HG03280 (cell line): ENCODE data around the gene ABCG1.

Source experiments
- ATAC-seq: cut with Tn5 transposase; IDR thresholded peaks from one replicate; pipeline ENCODE4 v1.9.1; 2021; ENCODE audit warnings: mild to moderate bottlenecking, moderate library complexity; ENCODE audit not compliant: unreplicated experiment

ABCG1 gene

DNA sequence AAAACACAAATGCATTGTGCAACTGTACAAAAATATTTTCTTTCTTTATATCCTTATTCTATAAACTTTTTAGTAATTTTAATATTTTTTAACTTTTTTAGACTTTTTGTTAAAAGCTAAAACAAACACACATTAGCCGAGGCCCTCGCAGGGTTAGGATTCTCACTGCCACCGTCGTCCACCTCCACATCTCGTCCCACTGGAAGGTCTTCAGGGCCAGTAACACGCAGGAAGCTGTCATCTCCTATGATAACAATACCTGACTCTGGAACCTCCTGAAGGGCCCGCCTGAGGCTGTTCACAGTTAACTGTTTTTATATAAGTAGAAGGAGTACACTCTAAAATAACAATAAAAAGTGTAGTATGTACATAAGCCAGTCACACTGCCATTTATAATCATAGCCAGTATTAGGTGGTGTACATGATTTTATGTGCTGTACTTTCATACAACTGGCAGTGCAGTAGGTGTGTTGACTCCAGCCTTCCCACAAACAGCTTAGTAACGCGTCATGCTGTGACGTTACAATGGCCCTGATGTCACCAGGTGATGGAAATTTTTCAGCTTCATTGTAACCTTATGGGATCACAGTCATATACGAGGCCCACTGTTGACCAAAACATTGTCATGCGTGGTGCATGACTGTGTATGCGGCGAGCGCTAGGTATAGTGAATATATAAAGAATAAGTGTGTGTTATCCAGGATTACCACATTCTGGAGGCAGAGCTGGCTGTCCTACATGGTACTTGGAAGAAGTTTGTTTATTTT lies 123.0 kb downstream of the ABCG1 start:
- ATAC-seq, result no peak

DNA sequence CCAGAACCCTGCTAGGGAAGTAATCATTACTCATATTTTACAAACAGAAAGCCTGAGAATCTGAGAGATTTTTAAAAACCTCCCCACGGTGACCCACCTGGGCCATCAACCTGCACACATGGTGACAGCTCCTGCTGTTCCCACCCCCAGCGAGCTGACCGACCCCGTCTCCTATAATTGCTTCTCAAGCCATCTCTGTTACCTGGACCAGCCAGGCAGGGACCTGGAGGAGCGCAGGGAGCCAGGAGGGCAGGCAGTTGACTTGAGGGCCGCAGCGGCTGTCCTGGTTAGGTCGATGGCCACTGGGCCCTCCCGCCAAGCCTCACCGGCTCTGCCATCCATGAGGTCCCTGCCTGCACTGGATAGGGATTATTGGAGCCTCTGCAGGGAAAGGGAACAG lies 124.2 kb downstream of the ABCG1 start:
- ATAC-seq, result no peak

GRCh38 chr21:42343556-42343955 lies 124.6 kb downstream of the ABCG1 start:
- no peak for ATAC-seq

GRCh38 chr21:42343963-42344510 lies 125.1 kb downstream of the ABCG1 start:
- ATAC-seq, result no peak

DNA sequence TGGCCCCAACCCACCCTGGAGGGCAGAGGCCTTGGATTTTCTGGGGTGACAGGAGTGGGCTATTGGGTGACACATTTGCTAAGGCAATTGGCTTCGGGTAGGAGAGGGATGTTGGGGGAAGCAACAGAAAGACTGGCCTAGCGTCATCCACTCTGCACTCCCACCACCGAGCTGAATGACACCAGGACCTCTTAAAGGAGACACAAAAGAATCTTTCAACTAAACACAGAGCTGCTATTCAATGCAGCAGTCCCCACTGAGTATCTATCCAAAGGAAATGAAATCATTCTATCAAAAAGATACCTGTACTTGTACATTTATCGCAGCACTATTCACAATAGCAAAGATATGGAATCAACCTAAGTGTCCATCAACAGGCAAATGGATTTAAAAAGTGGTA lies 125.7 kb downstream of the ABCG1 start:
- ATAC-seq, result no peak

- ATAC-seq, result no peak
Observed at GRCh38 chr21:42346441-42346840, 127.5 kb downstream of the ABCG1 start.
